ENCODE measurements around the gene SGIP1. TPM values are rescaled to one million over a fixed set of nuclear protein-coding genes. Genes with fewer than 3 reads are reported as not detected.

Gene SGIP1
- total RNA-seq, 2 donors from 2014 or later: 3.1 TPM; not detected in 1

- no peak overlapping the region for H3K27ac ChIP-seq
- DNase-seq (no peak), ATAC-seq (no peak)
- intact Hi-C loops (cut with DNase I): no loop called here
- no peaks in the 10 kb centered on the region for H3K4me1 ChIP-seq
- H3K36me3 ChIP-seq (replicated peaks in 1 of 2; ENCODE audit: insufficient read depth in 1 of 2, low read depth in 2 of 2): no peaks in the 10 kb centered on the region
- TF ChIP-seq CTCF (IDR thresholded peaks at IDR 0.05): no peak
- no peak for TF ChIP-seq POLR2A (IDR thresholded peaks at IDR 0.05)
- no peaks in the 10 kb centered on the region for H3K9me3 ChIP-seq
- no peak overlapping the region for H3K4me3 ChIP-seq
- 61 to 68% methylated on average over 3 of the region's 3 CpGs for WGBS, 2 donors
- no peaks in the 10 kb centered on the region for H3K27me3 ChIP-seq
Observed at GRCh38 chr1:66686406-66686805, 152.5 kb downstream of the SGIP1 start.

- H3K27ac ChIP-seq: no peak overlapping the region
- no peak overlapping the region for H3K4me3 ChIP-seq
- H3K36me3 ChIP-seq (replicated peaks in 1 of 2; ENCODE audit: insufficient read depth in 1 of 2, low read depth in 2 of 2): no peaks in the 10 kb centered on the region
- H3K9me3 ChIP-seq: no peaks in the 10 kb centered on the region
- no peaks in the 10 kb centered on the region for H3K27me3 ChIP-seq
- ATAC-seq: no peak
- intact Hi-C loops (cut with DNase I): no loop called here
- DNase-seq: no peak
- WGBS, 2 donors: 46 to 65% methylated on average over 2 of the region's 2 CpGs
- TF ChIP-seq CTCF (IDR thresholded peaks at IDR 0.05): no peak
- no peak for TF ChIP-seq POLR2A (IDR thresholded peaks at IDR 0.05)
- no peaks in the 10 kb centered on the region for H3K4me1 ChIP-seq
Observed at GRCh38 chr1:66687358-66687757, 153.4 kb downstream of the SGIP1 start.

- TF ChIP-seq POLR2A (IDR thresholded peaks at IDR 0.05) (no peak), CTCF (IDR thresholded peaks at IDR 0.05) (no peak)
- WGBS, 2 donors: 46 to 48% methylated on average over 7 of the region's 7 CpGs
- no peaks in the 10 kb centered on the region for H3K9me3 ChIP-seq
- no peaks in the 10 kb centered on the region for H3K27me3 ChIP-seq
- no peak for DNase-seq
- ATAC-seq: no peak
- no peak overlapping the region for H3K4me3 ChIP-seq
- no peaks in the 10 kb centered on the region for H3K36me3 ChIP-seq (replicated peaks in 1 of 2; ENCODE audit: insufficient read depth in 1 of 2, low read depth in 2 of 2)
- no peak overlapping the region for H3K27ac ChIP-seq
- intact Hi-C loops (cut with DNase I): no loop called here
- no peaks in the 10 kb centered on the region for H3K4me1 ChIP-seq
Observed at GRCh38 chr1:66690666-66691381, 156.9 kb downstream of the SGIP1 start.

DNA sequence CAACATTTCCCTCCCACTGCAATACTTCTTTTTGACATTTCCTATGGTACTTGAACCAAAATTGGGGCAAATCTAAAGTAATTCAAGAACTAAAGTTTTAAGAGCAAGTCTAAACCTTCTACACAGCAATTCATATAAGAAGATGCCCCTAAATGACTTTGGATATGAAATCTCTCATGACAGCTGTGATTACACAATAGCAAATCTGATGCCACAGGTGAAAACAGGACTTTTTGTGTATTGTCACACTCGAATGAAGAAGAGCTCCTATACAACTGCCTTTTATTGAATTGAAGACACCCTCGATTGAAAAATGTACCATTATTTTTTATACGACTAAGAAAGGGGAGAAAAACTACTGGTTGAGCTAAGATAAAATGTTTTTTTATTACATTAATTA is 158.7 kb downstream of the SGIP1 start:
- Histone ChIP-seq H3K36me3 (replicated peaks in 1 of 2; ENCODE audit: insufficient read depth in 1 of 2, low read depth in 2 of 2) (no peaks in the 10 kb centered on the region), H3K27ac (no peak overlapping the region), H3K27me3 (no peaks in the 10 kb centered on the region), H3K4me1 (no peaks in the 10 kb centered on the region), H3K4me3 (no peak overlapping the region), H3K9me3 (no peaks in the 10 kb centered on the region)
- intact Hi-C loops (cut with DNase I): no loop called here
- no peak for DNase-seq
- ATAC-seq: no peak
- 52 to 61% methylated on average over 3 of the region's 3 CpGs for WGBS, 2 donors
- TF ChIP-seq POLR2A (IDR thresholded peaks at IDR 0.05): no peak
- no peak for TF ChIP-seq CTCF (IDR thresholded peaks at IDR 0.05)

DNA sequence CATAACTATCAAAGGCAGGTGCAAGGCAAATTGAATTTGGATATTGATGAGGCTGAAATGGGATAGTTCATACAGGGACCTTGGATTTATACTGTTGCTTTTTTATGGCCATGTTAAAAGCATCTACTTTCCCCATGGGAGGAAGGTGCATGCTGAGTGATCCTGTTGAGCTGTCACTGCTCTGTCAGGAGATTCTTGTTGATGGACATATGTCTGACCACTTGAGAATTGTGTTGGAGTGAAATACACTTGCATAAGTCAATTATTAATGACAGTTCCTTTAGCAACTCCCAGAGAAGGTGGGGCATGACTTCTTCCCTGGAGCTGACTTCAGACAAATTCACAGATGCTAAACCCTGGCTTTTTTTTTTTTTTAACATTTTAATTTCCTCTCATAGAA is 159.9 kb downstream of the SGIP1 start:
- no peaks in the 10 kb centered on the region for H3K36me3 ChIP-seq (replicated peaks in 1 of 2; ENCODE audit: insufficient read depth in 1 of 2, low read depth in 2 of 2)
- TF ChIP-seq CTCF (IDR thresholded peaks at IDR 0.05): no peak
- no peak for TF ChIP-seq POLR2A (IDR thresholded peaks at IDR 0.05)
- H3K27ac ChIP-seq: no peak overlapping the region
- H3K4me1 ChIP-seq: no peaks in the 10 kb centered on the region
- DNase-seq (no peak), ATAC-seq (no peak)
- H3K4me3 ChIP-seq: no peak overlapping the region
- H3K27me3 ChIP-seq: no peaks in the 10 kb centered on the region
- intact Hi-C loops (cut with DNase I): no loop called here
- H3K9me3 ChIP-seq: no peaks in the 10 kb centered on the region
